HCT116 (cell line): ENCODE measurements around the gene TTF2. TPM values are rescaled to one million over a fixed set of nuclear protein-coding genes. Genes with fewer than 3 reads are reported as not detected.

Experiments used
- ATAC-seq: fragments of 200-7000 bp; cut with Tn5 transposase; 2 replicates; pipeline ENCODE4 v1.9.1; 2020; ENCODE audit warnings: mild to moderate bottlenecking, moderate library complexity
- BruUV-seq: library from RNA; stranded (reverse); fragments of 400-500 nt; replicated peaks from 2 replicates; lab custom pipeline; 2021; lab: Mats Ljungman, UMichigan
- CTCF ChIA-PET: fragments of 300-600 bp; sonication (Branson Sonifier 250); formaldehyde crosslinking; loops from one replicate; lab custom pipeline; 2021; ENCODE audit warnings: antibody characterized with exemption; lab: Charles Lee
- POLR2A ChIA-PET: fragments of 300-600, 350-600 bp; sonication (Branson Sonifier 250); formaldehyde crosslinking; loops from one replicate; lab custom pipeline; 2021; ENCODE audit warnings: antibody characterized with exemption; lab: Charles Lee
- RAD21 ChIA-PET, 2 experiments: fragments of 300-600 bp; sonication (Branson Sonifier 250); formaldehyde crosslinking; loops; one replicate each; lab custom pipeline; 2023; ENCODE audit warnings: low total read pairs in 2 of 2; ENCODE audit not compliant: uncharacterized antibody in 2 of 2, unreplicated experiment in 2 of 2, low non-redundant PET in 1 of 2; lab: Charles Lee
- DNase-seq: peaks from one replicate; pipeline ENCODE4 v3.0.0-alpha.2; 2010; ENCODE audit warnings: low read depth, low spot score
- H2AFZ ChIP-seq: fragments of 200-600 bp; shearing (Covaris generic), sonication (generic); 2 replicates; pipeline ENCODE4 v1.6.1; 2017; ENCODE audit warnings: low read depth, mixed run types, mixed read lengths, antibody characterized with exemption, low read length; ENCODE audit not compliant: poor library complexity, severe bottlenecking
- H3K27ac ChIP-seq: 2 replicates; pipeline ENCODE4 v1.5.1; 2012; ENCODE audit warnings: low read depth, low read length
- H3K27me3 ChIP-seq: fragments of 200-600 bp; sonication (generic); 2 replicates; pipeline ENCODE4 v1.6.1; 2016; ENCODE audit warnings: mixed run types, low read length, mixed read lengths; ENCODE audit not compliant: insufficient read depth
- H3K36me3 ChIP-seq, 2 experiments: fragments of 200-500 bp in 1 of 2; fragments of 200-600 bp in 1 of 2; sonication (Bioruptor generic) in 1 of 2; sonication (generic) in 1 of 2; 2 replicates each; pipeline versions ENCODE4 v1.5.1 to v1.6.1; 2014 to 2016; ENCODE audit warnings: low read length in 2 of 2, inconsistent platforms in 1 of 2, mixed read lengths in 1 of 2, mixed run types in 1 of 2; ENCODE audit not compliant: insufficient read depth in 2 of 2, control insufficient read depth in 1 of 2
- H3K4me1 ChIP-seq, 2 experiments: fragments of 200-600 bp in 1 of 2; sonication (generic) in 1 of 2; 2 replicates each; pipeline versions ENCODE4 v1.5.1 to v1.6.1; 2012 to 2017; ENCODE audit warnings: low read length in 2 of 2, inconsistent platforms in 1 of 2, mild to moderate bottlenecking in 1 of 2, mixed read lengths in 1 of 2, mixed run types in 1 of 2, moderate library complexity in 1 of 2; ENCODE audit not compliant: insufficient read depth in 2 of 2, control insufficient read depth in 1 of 2
- H3K4me2 ChIP-seq: fragments of 200-600 bp; sonication (generic); 2 replicates; pipeline ENCODE4 v1.6.1; 2017; ENCODE audit warnings: mixed run types, low read length, mixed read lengths
- H3K4me3 ChIP-seq, 2 experiments: fragments of 200-600 bp in 1 of 2; sonication (generic) in 1 of 2; replicated peaks in 1 of 2; 2 replicates each; pipeline ENCODE4 v1.5.1; 2011 to 2016; ENCODE audit warnings: low read length in 2 of 2, control low read depth in 1 of 2, low read depth in 1 of 2, mild to moderate bottlenecking in 1 of 2, mixed read lengths in 1 of 2, mixed run types in 1 of 2
- H3K79me2 ChIP-seq: fragments of 200-600 bp; sonication (generic); 2 replicates; pipeline ENCODE4 v1.6.1; 2017; ENCODE audit warnings: mild to moderate bottlenecking, mixed run types, low read length, moderate library complexity, mixed read lengths; ENCODE audit not compliant: insufficient read depth
- H3K9ac ChIP-seq: fragments of 200-600 bp; sonication (generic); 2 replicates; pipeline ENCODE4 v1.6.1; 2016; ENCODE audit warnings: low read length, mixed read lengths
- H3K9me2 ChIP-seq: fragments of 200-600 bp; sonication (generic), shearing (Covaris generic); 2 replicates; pipeline ENCODE4 v1.6.1; 2017; ENCODE audit warnings: mixed run types, mild to moderate bottlenecking, moderate library complexity; ENCODE audit not compliant: insufficient read depth
- H3K9me3 ChIP-seq, 2 experiments: fragments of 200-500 bp in 1 of 2; fragments of 200-600 bp in 1 of 2; sonication (Bioruptor generic) in 1 of 2; sonication (generic) in 1 of 2; 2 replicates each; pipeline ENCODE4 v1.6.1; 2014 to 2017; ENCODE audit warnings: low read length in 2 of 2, mixed read lengths in 2 of 2, inconsistent platforms in 1 of 2, low read depth in 1 of 2, mild to moderate bottlenecking in 1 of 2, mixed run types in 1 of 2, moderate library complexity in 1 of 2; ENCODE audit not compliant: control insufficient read depth in 1 of 2, insufficient read depth in 1 of 2
- H4K20me1 ChIP-seq: fragments of 200-600 bp; sonication (generic), shearing (Covaris generic); 2 replicates; pipeline ENCODE4 v1.6.1; 2017; ENCODE audit warnings: mixed run types, mild to moderate bottlenecking, moderate library complexity; ENCODE audit not compliant: insufficient read depth
- CBX3 ChIP-seq: IDR thresholded peaks from 2 replicates; pipeline ENCODE4 v1.6.1; 2012; ENCODE audit warnings: low read depth
- CEBPB ChIP-seq: IDR thresholded peaks from 2 replicates; pipeline ENCODE4 v1.6.1; 2012; ENCODE audit warnings: low read depth
- ELF1 ChIP-seq: IDR thresholded peaks from 2 replicates; pipeline ENCODE4 v1.6.1; 2012; ENCODE audit warnings: low read depth, borderline replicate concordance
- EZH2 ChIP-seq: fragments of 200-600 bp; sonication (generic); IDR thresholded peaks from 2 replicates; pipeline ENCODE4 v1.6.1; 2017; ENCODE audit warnings: antibody characterized with exemption, mixed run types
- FOSL1 ChIP-seq: IDR thresholded peaks from 2 replicates; pipeline ENCODE4 v1.6.1; 2012; ENCODE audit warnings: low read depth
- POLR2A ChIP-seq: IDR thresholded peaks from 2 replicates; pipeline ENCODE4 v1.7.0; 2011; ENCODE audit warnings: borderline replicate concordance; ENCODE audit not compliant: insufficient read depth, insufficient read length; ENCODE audit errors: extremely low read depth
- POLR2AphosphoS5 ChIP-seq: IDR thresholded peaks from 2 replicates; pipeline ENCODE4 v1.6.1; 2011; ENCODE audit warnings: mild to moderate bottlenecking, low read depth, low read length, moderate library complexity
- REST ChIP-seq: IDR thresholded peaks from 2 replicates; pipeline ENCODE4 v1.6.1; 2012; ENCODE audit warnings: low read depth
- SP1 ChIP-seq: IDR thresholded peaks from 2 replicates; pipeline ENCODE4 v1.6.1; 2012; ENCODE audit warnings: low read depth
- YY1 ChIP-seq: IDR thresholded peaks from 2 replicates; pipeline ENCODE4 v1.6.1; 2011; ENCODE audit warnings: low read length, low read depth, moderate library complexity, mild to moderate bottlenecking; ENCODE audit not compliant: insufficient replicate concordance; ENCODE audit errors: extremely low read depth
- ZBTB33 ChIP-seq: IDR thresholded peaks from 2 replicates; pipeline ENCODE4 v1.6.1; 2011; ENCODE audit warnings: mild to moderate bottlenecking, low read length, moderate library complexity; ENCODE audit not compliant: insufficient replicate concordance; ENCODE audit errors: extremely low read depth
- ZFX ChIP-seq: fragments of 450-650 bp; IDR thresholded peaks from 2 replicates; pipeline ENCODE4 v1.6.1; 2017
- ZNF274 ChIP-seq: fragments of 200-500 bp; sonication (Bioruptor generic); IDR thresholded peaks from 2 replicates; pipeline ENCODE4 v1.6.1; 2014; ENCODE audit warnings: mild to moderate bottlenecking, low read depth, low read length, inconsistent platforms
- intact Hi-C: fragments of 100-400 bp; cut with micrococcal nuclease; formaldehyde crosslinking; loops from 2 replicates; pipeline ENCODE4 v1.10.0; 2022
- total RNA-seq: library from RNA; stranded (reverse); gene quantifications from one replicate; pipeline ENCODE4 v1.2.1, GENCODE V29; 2021; ENCODE audit not compliant: unreplicated experiment
- TF ChIP-seq, protein P1 (sequence below): IDR thresholded peaks from 2 replicates; pipeline ENCODE4 v1.6.1; 2012

TTF2 gene
- total RNA-seq, 1 experiment from 2014 or later = 60.3 TPM

DNA sequence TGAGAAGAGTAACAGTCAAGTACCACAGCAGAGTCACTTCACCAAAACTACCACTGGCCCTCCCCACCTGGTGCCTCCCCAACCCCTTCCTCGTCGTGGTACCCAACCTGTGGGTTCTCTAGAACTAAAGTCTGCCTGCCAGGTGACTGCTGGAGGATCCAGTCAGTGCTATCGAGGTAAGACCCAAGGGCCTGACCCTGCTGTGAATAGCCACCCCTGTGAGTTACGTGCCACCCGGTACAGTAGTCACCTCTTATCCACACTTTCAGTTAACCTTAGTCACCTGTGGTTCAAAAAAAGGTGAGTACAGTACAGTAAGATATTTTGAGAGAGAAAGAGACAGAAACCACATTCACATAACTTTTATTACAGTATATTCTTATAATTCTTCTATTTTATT lies 16.5 kb downstream of the TTF2 start:
- CTCF ChIA-PET = interaction anchor here (1.1 to 1.3 kb wide), 2 partner anchors 52 to 208 kb away, joined by 6 to 10 read pairs; no protein-coding TSS in a partner anchor
- POLR2A ChIA-PET = interaction anchor here (0.5 kb wide), 1 partner anchor 20 kb away, joined by 4 read pairs; no protein-coding TSS in a partner anchor
- Histone ChIP-seq H3K79me2 (peaks cover 6% of the 10 kb centered on the region; the same call in 1 of the 2 replicates), H3K9me3 (no peaks in the 10 kb centered on the region), H3K27me3 (no peaks in the 10 kb centered on the region), H3K27ac (no peak overlapping the region), H4K20me1 (no peaks in the 10 kb centered on the region), H3K9me2 (no peaks in the 10 kb centered on the region), H3K36me3 (peaks cover 33 to 61% of the 10 kb centered on the region in 2 experiments), H3K4me3 (no peak overlapping the region), H3K4me1 (peaks cover 0 to 8% of the 10 kb centered on the region in 2 experiments; a peak in 2 of 4 replicates), H3K4me2 (no peak overlapping the region), H2AFZ (no peak overlapping the region), H3K9ac (no peak overlapping the region)
- no peak for DNase-seq
- intact Hi-C loops = no loop called here
- no peak for TF ChIP-seq REST
- no peak for ATAC-seq
- RAD21 ChIA-PET = interaction anchor here in 1 of 2 experiments (0.7 kb wide), 1 partner anchor 208 kb away, joined by 3 read pairs; no protein-coding TSS in a partner anchor
- BruUV-seq = no TSS peak

- Histone ChIP-seq H3K4me2 (no peak overlapping the region), H3K79me2 (no peaks in the 10 kb centered on the region; the same call in 1 of the 2 replicates), H3K27ac (no peak overlapping the region), H3K4me3 (no peak overlapping the region), H2AFZ (no peak overlapping the region), H3K36me3 (peaks cover 33 to 60% of the 10 kb centered on the region in 2 experiments), H3K9ac (no peak overlapping the region), H3K4me1 (peaks cover 0 to 8% of the 10 kb centered on the region in 2 experiments; a peak in 2 of 4 replicates), H4K20me1 (no peaks in the 10 kb centered on the region), H3K27me3 (no peaks in the 10 kb centered on the region), H3K9me3 (no peaks in the 10 kb centered on the region), H3K9me2 (no peaks in the 10 kb centered on the region)
- DNase-seq (peak; percentile 48), ATAC-seq (peak; percentile 40; the same call in 1 of the 2 replicates)
- BruUV-seq = no TSS peak
- ChIA-PET POLR2A (interaction anchor here (0.5 to 1.0 kb wide), 2 partner anchors 21 to 52 kb away, joined by 3 to 4 read pairs; no protein-coding TSS in a partner anchor), CTCF (interaction anchor here (1.1 to 1.3 kb wide), 2 partner anchors 51 to 207 kb away, joined by 6 to 10 read pairs; no protein-coding TSS in a partner anchor), RAD21 (interaction anchor here in 1 of 2 experiments (0.7 kb wide), 1 partner anchor 207 kb away, joined by 3 read pairs; no protein-coding TSS in a partner anchor)
- intact Hi-C loops = no loop called here
- TF ChIP-seq EZH2 (no peak), POLR2A (no peak), CBX3 (no peak), ZNF274 (no peak), ZFX (no peak), CEBPB (peak; percentile 44; the same call in 1 of the 2 replicates), FOSL1 (peak; percentile 71), ELF1 (no peak), ZBTB33 (no peak), SP1 (peak; percentile 14; the same call in 1 of the 2 replicates), YY1 (no peak), POLR2AphosphoS5 (no peak)
- TF ChIP-seq, protein P1, sequence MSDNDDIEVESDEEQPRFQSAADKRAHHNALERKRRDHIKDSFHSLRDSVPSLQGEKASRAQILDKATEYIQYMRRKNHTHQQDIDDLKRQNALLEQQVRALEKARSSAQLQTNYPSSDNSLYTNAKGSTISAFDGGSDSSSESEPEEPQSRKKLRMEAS = no peak
These were observed 17.1 kb downstream of the TTF2 start for GRCh38 chr1:117077267-117077666.
